Stimulated activated naive CD8-positive, alpha-beta T cell treated with anti-CD3 and anti-CD28 coated beads, Interleukin-15, Interleukin-2, amounts not matched to agents 100 ng/mL and 50 ng/mL, for 24 hours (primary cell): ENCODE results near the gene CRAMP1.
"Not testable (repeated sequence)": the region's sequence is repeated elsewhere in the genome, so short reads cannot be mapped to it uniquely, and the experiment has no call there.

Experiments
- H3K27ac Mint-ChIP-seq: one replicate; pipeline ENCODE4 v1.8.0; 2021; ENCODE audit warnings: mild to moderate bottlenecking, mixed read lengths
- H3K27me3 Mint-ChIP-seq: one replicate; pipeline ENCODE4 v1.8.0; 2021; ENCODE audit warnings: mixed read lengths
- H3K36me3 Mint-ChIP-seq: one replicate; pipeline ENCODE4 v1.8.0; 2021; ENCODE audit warnings: low read depth, mixed read lengths
- H3K4me1 Mint-ChIP-seq: one replicate; pipeline ENCODE4 v1.8.0; 2021; ENCODE audit warnings: low read depth, mixed read lengths
- H3K4me3 Mint-ChIP-seq: one replicate; pipeline ENCODE4 v1.8.0; 2021; ENCODE audit warnings: mild to moderate bottlenecking, mixed read lengths
- H3K9me3 Mint-ChIP-seq: one replicate; pipeline ENCODE4 v1.8.0; 2021; ENCODE audit warnings: mixed read lengths

Gene CRAMP1

DNA sequence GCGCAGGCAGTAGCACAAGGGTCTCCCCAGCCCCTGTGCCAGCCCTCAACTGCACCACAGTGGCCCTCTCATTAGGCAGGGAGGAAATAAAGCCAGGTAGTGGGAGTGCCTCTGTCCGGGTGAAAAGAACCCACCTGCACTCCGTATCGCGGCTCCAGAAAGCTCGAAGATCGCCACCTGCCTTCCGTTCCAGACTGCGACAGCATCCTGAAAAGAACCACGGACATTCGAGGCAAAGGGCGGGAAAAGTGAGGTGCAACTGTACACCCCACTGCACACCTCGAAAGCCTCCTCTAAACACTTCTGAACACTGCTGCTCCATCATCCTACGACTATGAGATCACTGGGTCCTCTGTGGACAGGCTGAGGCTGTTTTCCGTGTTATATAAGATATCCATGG lies 29.0 kb upstream of the CRAMP1 start:
- no peak overlapping the region for H3K27ac Mint-ChIP-seq
- no peaks in the 10 kb centered on the region for H3K27me3 Mint-ChIP-seq
- no peaks in the 10 kb centered on the region for H3K9me3 Mint-ChIP-seq
- no peak overlapping the region for H3K4me3 Mint-ChIP-seq
- no peaks in the 10 kb centered on the region for H3K4me1 Mint-ChIP-seq
- peaks cover 16% of the 10 kb centered on the region for H3K36me3 Mint-ChIP-seq

DNA sequence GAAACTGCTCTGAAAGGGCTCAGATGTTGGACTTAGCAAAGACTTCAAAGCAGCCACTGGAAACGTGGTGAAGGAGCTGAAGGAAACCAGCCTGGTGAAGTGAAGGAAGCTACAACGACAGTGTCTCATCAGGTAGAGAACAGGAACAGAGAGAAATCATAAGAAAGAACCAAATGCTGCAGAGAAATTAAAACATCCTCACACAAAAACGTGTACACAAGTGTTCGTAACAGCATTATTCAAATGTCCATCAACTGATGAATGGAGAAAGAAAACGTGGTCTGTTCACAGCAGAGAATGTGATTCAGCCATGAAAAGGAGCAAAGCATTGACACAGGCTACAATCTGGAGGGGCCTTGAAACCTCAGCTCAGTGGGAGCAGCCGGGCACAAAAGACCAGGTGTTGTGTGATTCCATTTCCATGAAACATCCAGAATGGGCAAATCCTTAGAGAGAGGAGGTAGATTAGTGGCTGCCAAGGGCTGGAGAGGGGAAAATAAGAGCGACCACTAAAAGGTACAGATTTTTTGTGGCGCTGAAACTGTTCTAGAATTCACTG lies 27.2 kb upstream of the CRAMP1 start:
- H3K36me3 Mint-ChIP-seq = peaks cover 15% of the 10 kb centered on the region
- H3K4me3 Mint-ChIP-seq = no peak overlapping the region
- H3K27ac Mint-ChIP-seq = no peak overlapping the region
- no peaks in the 10 kb centered on the region for H3K9me3 Mint-ChIP-seq
- H3K27me3 Mint-ChIP-seq = no peaks in the 10 kb centered on the region
- no peaks in the 10 kb centered on the region for H3K4me1 Mint-ChIP-seq

DNA sequence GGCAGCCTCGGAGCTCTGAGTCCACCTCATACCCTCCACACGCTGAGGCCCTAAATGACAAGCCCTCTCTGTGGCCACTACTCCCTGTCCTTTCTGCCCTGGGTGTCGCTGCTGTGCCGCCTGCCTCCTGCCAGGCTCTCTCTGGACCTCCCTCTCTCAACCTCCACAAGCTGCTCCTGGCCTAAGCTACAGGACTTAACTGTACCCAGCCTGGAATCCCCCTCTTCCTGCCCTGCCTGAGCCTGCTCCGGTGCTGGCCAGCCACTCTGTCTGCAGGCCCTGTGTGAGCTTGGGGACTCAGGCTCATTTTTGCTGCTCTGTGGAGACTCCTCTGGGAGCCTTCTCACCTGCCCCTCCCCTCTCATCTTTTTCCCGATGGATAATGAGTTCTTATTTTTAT lies 21.8 kb upstream of the CRAMP1 start:
- H3K9me3 Mint-ChIP-seq = no peaks in the 10 kb centered on the region
- no peak overlapping the region for H3K27ac Mint-ChIP-seq
- H3K4me1 Mint-ChIP-seq = no peaks in the 10 kb centered on the region
- no peaks in the 10 kb centered on the region for H3K27me3 Mint-ChIP-seq
- H3K4me3 Mint-ChIP-seq = no peak overlapping the region
- peaks cover 3% of the 10 kb centered on the region for H3K36me3 Mint-ChIP-seq

DNA sequence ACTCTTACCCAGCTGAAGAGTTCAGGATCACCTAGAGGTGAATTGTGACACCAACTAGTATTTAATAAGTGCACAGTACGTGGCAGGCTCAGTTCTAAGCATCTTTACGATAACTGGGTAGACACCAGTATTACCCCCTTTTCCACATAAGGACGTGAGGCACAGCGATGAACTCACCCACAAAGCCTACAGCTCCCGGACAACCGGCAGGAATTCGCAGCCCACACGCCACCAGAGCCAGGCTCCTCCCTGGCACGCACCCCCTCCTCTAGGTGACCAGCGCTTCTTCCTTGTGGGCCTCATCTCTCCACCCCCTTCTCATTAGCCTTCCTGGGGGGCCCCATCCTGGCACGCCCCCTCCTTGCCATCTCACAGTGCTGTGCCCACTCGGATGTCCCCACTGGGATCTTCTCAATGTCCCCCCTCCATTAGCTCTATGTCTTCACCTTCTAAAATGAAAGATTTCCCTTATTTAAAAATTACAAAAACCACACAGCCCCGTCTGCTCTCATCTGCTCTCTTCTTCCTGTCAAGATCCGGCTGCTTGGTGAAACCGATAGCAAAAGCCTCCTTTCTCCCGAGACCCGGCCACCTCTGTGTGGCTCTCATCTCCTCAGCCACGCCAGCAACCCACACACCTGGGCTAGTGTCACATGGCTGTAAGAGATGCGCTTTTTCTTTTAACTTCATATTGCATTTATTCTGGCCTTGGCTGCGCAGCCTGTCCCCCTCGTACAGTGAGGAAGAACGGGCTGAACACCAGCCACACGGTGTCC lies 21.0 kb upstream of the CRAMP1 start:
- Mint-ChIP-seq H3K4me1 (no peaks in the 10 kb centered on the region), H3K4me3 (no peak overlapping the region), H3K36me3 (peaks cover 3% of the 10 kb centered on the region), H3K27me3 (no peaks in the 10 kb centered on the region), H3K9me3 (no peaks in the 10 kb centered on the region), H3K27ac (no peak overlapping the region)

DNA sequence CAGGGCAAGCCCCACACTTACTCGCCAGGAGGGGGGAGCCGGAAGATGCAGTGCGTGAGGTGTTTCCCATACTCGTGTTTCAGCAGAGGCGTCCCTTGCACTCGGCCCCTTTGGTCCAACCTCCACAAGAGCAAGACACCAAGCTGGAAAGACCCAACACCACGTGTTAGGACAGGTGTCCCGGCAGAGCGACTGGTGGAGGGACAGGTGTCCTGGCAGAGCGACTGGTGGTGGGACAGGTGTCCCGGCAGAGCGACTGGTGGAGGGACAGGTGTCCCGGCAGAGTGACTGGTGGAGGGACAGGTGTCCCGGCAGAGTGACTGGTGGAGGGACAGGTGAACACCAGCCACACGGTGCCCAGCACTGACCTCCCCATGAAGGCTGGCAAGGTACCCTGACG lies 19.7 kb upstream of the CRAMP1 start:
- H3K9me3 Mint-ChIP-seq = no peaks in the 10 kb centered on the region
- H3K36me3 Mint-ChIP-seq = no peaks in the 10 kb centered on the region
- H3K27ac Mint-ChIP-seq = no peak overlapping the region
- H3K4me3 Mint-ChIP-seq = no peak overlapping the region
- no peaks in the 10 kb centered on the region for H3K27me3 Mint-ChIP-seq
- no peaks in the 10 kb centered on the region for H3K4me1 Mint-ChIP-seq

DNA sequence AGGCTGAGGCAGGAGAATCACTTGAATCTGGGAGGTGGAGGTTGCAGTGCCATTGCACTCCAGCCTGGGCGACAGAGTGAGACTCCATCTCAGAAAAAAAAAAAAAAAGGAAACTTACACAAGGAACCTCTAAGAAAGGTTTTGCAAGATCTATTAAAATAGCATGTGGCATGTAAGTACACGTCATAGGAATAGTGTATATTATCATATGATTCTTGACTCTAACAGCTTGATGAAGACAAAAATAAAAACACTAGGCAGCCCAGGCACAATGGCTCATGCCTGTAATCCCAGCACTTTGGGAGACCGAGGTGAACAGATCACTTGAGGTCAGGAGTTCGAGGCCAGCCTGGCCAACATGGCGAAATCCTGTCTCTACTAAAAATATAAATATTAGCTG lies 16.6 kb upstream of the CRAMP1 start:
- H3K9me3 Mint-ChIP-seq, H3K4me3 Mint-ChIP-seq, H3K36me3 Mint-ChIP-seq, H3K4me1 Mint-ChIP-seq, H3K27me3 Mint-ChIP-seq, H3K27ac Mint-ChIP-seq: not testable (repeated sequence)

DNA sequence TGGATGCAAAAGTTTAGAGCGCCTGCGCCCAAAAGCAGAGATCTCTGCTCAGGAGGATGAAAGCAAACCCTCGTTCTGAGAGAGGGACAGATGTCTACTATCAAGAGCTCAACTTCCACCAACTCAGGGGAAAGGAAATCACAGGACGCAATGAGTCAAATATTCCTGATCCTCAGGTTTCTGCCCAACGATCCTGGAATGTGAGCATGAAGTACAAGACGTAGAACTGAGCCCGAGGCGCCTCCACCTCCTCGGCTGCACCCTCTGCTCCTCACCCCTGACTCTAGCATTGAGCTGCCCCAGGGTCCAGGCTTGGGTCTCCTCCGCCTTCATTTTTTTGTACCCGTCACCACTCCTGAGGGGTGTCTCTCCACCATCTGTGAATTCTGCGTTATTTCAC lies 15.6 kb upstream of the CRAMP1 start:
- Mint-ChIP-seq H3K36me3 (no peaks in the 10 kb centered on the region), H3K4me3 (no peak overlapping the region), H3K4me1 (no peaks in the 10 kb centered on the region), H3K27ac (no peak overlapping the region), H3K27me3 (no peaks in the 10 kb centered on the region), H3K9me3 (no peaks in the 10 kb centered on the region)

DNA sequence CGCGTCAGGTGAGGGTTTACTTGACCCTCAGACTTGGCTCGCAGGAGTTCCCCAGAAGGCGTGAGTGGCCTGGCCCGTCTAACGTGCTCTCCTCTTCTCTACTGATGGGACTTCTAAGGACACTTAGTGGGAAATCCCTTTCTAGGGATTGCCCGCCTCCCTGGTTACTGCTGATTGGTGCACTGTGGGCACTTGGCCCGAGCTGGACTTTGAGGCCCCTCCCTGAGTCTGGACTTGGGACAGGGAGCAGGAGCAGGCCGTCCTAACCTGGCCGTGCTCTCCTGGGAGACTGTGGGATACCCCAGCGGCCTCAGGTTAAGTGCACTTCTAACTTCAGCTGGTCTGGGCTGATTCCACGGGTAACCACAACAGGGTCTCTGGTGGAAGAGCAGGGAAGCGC lies 15.0 kb upstream of the CRAMP1 start:
- Mint-ChIP-seq H3K36me3 (no peaks in the 10 kb centered on the region), H3K4me3 (no peak overlapping the region), H3K4me1 (no peaks in the 10 kb centered on the region), H3K27ac (no peak overlapping the region), H3K27me3 (no peaks in the 10 kb centered on the region), H3K9me3 (no peaks in the 10 kb centered on the region)

DNA sequence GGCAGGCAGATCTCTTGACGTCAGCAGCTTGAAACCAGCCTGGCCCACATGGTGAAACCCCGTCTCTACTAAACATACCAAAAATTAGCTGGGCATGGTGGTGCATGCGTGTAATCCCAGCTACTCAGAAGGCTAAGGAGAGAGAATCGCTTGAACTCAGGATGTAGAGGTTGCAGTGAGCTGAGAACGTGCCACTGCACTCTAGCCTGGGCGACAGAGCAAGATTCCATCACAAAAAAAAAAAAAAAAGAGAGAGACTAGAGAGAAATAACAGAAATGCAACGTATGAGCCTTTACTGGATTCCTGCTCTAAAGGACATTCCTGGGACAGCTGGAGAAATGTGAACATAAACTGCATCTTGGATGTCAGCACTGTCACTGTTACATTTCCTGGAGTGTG lies 11.1 kb upstream of the CRAMP1 start:
- Mint-ChIP-seq H3K4me3 (no peak overlapping the region), H3K27me3 (no peaks in the 10 kb centered on the region), H3K27ac (no peak overlapping the region), H3K9me3 (no peaks in the 10 kb centered on the region), H3K36me3 (peaks cover 4% of the 10 kb centered on the region), H3K4me1 (no peaks in the 10 kb centered on the region)

DNA sequence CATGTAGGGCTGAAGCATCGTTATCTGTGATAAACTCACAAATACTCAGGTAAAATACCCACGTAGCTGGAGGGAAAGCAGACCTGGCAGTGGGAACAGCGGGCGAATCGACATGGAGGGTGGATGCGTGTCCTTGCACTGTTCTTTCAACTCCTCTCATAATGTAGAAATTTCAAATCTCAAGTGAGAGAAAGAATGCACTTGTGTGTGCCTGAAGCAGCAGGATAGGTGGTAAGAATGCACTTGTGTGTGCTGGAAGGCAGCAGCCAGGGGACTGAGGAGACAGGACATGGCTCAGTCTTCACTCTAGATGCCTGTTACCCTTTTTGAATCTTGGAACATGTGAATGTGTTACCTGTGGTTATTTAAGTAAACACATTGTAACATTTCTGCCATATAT lies 10.7 kb upstream of the CRAMP1 start:
- Mint-ChIP-seq H3K4me3 (no peak overlapping the region), H3K36me3 (peaks cover 4% of the 10 kb centered on the region), H3K9me3 (no peaks in the 10 kb centered on the region), H3K27ac (no peak overlapping the region), H3K27me3 (no peaks in the 10 kb centered on the region), H3K4me1 (no peaks in the 10 kb centered on the region)

DNA sequence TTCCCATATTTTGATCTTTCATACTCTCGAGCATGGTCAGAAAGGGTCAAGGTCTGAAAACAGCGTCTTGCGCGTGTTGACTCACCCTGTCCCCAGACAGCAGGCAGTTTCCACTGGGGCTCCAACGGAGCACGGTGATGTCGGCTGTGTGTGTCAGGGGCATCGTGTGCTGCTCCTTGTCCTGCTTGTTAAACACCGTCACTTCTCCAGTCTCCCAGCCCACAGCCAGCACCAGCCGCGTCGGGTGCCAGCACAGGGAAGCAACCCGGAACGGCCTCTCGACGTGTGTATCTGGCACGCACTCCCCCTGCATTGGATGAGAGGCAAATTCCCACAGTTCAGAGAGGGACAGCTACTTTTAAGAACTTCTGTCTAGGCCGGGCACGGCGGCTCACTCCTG lies 9.9 kb upstream of the CRAMP1 start:
- no peaks in the 10 kb centered on the region for H3K4me1 Mint-ChIP-seq
- no peak overlapping the region for H3K27ac Mint-ChIP-seq
- peaks cover 7% of the 10 kb centered on the region for H3K36me3 Mint-ChIP-seq
- H3K4me3 Mint-ChIP-seq = no peak overlapping the region
- H3K27me3 Mint-ChIP-seq = no peaks in the 10 kb centered on the region
- H3K9me3 Mint-ChIP-seq = no peaks in the 10 kb centered on the region

DNA sequence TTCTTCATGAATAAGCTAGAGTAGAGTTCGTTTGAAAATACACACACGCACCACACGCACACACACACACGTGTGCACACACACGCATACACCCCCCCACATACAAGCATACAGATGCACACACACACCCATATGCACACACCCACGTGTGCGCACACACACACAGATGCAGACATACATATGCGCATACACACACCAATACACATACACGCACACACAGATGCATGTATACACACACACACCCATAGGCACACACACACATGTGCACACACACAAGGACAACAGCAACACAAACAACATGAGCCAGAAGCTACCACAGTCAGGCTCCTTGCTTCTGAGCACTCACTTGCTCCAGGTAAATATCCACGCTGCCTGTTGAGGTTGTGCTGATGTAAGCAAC lies 5.4 kb upstream of the CRAMP1 start:
- H3K27ac Mint-ChIP-seq = no peak overlapping the region
- H3K4me1 Mint-ChIP-seq = peaks cover 15% of the 10 kb centered on the region
- H3K4me3 Mint-ChIP-seq = no peak overlapping the region
- no peaks in the 10 kb centered on the region for H3K9me3 Mint-ChIP-seq
- peaks cover 7% of the 10 kb centered on the region for H3K36me3 Mint-ChIP-seq
- H3K27me3 Mint-ChIP-seq = no peaks in the 10 kb centered on the region

DNA sequence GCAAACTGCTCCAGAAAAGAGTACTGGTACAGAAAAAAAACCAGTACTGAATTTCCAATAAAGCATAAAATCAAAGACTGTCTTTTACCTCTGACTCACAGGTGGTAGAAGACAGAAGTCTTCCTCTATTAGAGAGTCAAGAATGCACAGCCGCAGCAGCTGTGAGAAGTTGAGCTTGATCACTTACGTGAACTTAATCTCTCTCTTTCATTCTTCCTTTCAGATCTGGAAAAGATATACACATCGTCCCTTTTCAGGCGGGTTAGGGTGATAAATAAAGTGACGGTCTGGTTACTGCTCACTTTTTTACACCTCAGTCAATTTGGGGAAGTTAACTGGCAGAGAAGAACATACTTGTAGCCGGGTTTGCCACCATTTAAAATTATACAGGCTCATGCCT lies 4.2 kb upstream of the CRAMP1 start:
- Mint-ChIP-seq H3K36me3 (peaks cover 7% of the 10 kb centered on the region), H3K4me3 (no peak overlapping the region), H3K27me3 (no peaks in the 10 kb centered on the region), H3K27ac (no peak overlapping the region), H3K4me1 (peaks cover 20% of the 10 kb centered on the region), H3K9me3 (no peaks in the 10 kb centered on the region)

DNA sequence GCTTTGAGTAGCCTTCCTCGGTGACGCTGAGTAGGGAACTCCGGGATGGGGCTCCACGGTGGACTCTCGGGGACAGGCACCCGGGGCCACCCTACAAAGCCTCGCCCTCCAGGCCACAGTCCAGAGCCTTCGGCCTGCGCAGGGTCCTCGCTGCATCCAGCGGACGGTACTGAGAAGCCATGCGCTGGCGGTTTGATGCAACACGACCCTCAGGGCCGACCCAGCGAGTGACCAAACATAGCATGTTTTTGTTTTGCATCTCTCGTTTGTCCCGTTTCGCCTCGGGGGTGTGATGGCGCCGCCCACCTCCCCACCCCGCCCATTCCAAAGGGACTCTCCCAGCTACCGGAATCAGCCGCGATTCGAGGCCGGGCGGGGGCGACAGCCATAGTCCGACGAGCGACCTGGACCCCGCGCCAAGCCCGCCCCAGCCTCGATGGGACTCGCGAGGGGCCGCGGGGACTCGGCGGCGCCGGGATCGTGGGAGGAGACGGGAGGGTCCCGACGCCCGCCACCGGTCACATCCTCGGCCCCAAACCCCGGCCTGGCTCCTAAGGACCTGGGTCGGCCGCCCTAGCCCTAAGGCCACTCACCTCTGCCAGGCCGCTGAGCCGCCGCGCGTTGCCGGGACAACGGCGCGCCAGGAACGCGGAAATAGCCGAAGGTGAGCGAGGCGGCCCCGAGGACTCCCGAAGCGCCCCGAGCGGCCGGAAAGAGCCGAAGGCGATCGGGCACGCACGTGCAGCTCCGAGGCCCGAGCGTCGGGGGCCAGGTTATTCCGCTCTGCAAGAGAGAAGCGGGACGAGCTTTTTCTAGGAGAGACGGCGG lies 1.9 kb upstream of the CRAMP1 start:
- peak overlapping the region; percentile 99 for H3K27ac Mint-ChIP-seq
- H3K27me3 Mint-ChIP-seq = peaks cover under 1% of the 10 kb centered on the region
- peaks cover 11% of the 10 kb centered on the region for H3K36me3 Mint-ChIP-seq
- H3K4me1 Mint-ChIP-seq = peaks cover 33% of the 10 kb centered on the region
- peak overlapping the region; percentile 91 for H3K4me3 Mint-ChIP-seq
- H3K9me3 Mint-ChIP-seq = no peaks in the 10 kb centered on the region

DNA sequence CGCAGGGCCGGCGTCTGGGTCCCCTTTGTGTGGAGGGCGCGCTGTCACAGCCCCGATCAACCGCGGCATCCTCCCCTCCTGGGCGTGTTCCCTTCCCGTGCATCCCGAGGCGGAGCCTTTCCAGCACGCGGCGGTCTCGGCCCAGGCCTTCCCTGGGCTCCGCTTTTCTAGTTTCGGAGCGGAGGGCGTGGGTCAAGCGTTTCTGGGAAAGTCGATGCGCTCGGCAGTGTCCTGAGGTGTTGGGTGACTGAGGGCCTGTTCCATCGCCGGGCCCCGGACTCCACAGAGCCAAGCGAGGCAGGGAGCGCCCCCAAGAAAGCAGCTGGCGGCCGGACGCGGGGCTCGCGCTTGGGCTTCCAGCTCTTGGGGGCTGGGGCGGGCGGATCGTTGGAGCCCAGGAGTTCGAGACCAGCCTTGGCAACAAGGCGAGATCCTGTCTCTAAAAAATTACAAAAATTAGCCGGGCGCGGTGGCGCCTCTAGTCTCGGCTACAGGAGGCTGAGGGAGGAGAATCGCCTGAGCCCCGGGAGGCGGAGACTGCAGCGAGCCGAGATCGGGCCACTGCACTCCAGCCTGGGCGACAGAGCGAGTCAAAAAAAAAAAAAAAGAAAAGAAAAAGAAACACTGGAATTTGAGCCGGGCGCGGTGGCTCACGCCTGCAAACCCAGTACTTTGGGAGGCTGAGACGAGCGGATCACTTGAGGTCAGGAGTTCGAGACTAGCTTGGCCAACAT lies 1.1 kb upstream of the CRAMP1 start:
- Mint-ChIP-seq H3K4me3 (peak overlapping the region; percentile 91), H3K9me3 (no peaks in the 10 kb centered on the region), H3K27me3 (peaks cover 6% of the 10 kb centered on the region), H3K4me1 (peaks cover 38% of the 10 kb centered on the region), H3K27ac (peak overlapping the region; percentile 99), H3K36me3 (peaks cover 15% of the 10 kb centered on the region)
